Stimulated activated naive B cell treated with anti-CD40 and anti-IgM and Interleukin-4, amounts not matched to agents 10 μg/mL and 1 μg/mL and 100 μg/mL, for 72 hours (primary cell): ENCODE measurements around the gene ARHGAP42.
"Not testable (repeated sequence)": the region's sequence is repeated elsewhere in the genome, so short reads cannot be mapped to it uniquely, and the experiment has no call there.

Source experiments
- ATAC-seq, 2 donors: fragments of 150-1000 bp; cut with Tn5 transposase; replicated peaks; 2 replicates each; pipeline ENCODE4 v1.10.0; 2021; ENCODE audit warnings: moderate library complexity in 1 of 2
- DNase-seq: peaks from one replicate; pipeline ENCODE4 v3.0.0; 2021
- H3K27ac Mint-ChIP-seq: one replicate; pipeline ENCODE4 v1.8.0; 2022; ENCODE audit warnings: mild to moderate bottlenecking, mixed read lengths
- H3K27me3 Mint-ChIP-seq, 2 donors: one replicate each; pipeline ENCODE4 v1.8.0; 2022; ENCODE audit warnings: mixed read lengths in 2 of 2
- H3K36me3 Mint-ChIP-seq, 2 donors: one replicate each; pipeline ENCODE4 v1.8.0; 2022; ENCODE audit warnings: mixed read lengths in 2 of 2, mild to moderate bottlenecking in 1 of 2
- H3K4me1 Mint-ChIP-seq, 2 donors: one replicate each; pipeline ENCODE4 v1.8.0; 2022; ENCODE audit warnings: mixed read lengths in 2 of 2, mild to moderate bottlenecking in 1 of 2
- H3K4me3 Mint-ChIP-seq, 2 donors: one replicate each; pipeline ENCODE4 v1.8.0; 2022; ENCODE audit warnings: mild to moderate bottlenecking in 2 of 2, mixed read lengths in 2 of 2, moderate library complexity in 1 of 2
- H3K9me3 Mint-ChIP-seq, 2 donors: one replicate each; pipeline ENCODE4 v1.8.0; 2022; ENCODE audit warnings: mixed read lengths in 2 of 2, mild to moderate bottlenecking in 1 of 2

Gene ARHGAP42

DNA sequence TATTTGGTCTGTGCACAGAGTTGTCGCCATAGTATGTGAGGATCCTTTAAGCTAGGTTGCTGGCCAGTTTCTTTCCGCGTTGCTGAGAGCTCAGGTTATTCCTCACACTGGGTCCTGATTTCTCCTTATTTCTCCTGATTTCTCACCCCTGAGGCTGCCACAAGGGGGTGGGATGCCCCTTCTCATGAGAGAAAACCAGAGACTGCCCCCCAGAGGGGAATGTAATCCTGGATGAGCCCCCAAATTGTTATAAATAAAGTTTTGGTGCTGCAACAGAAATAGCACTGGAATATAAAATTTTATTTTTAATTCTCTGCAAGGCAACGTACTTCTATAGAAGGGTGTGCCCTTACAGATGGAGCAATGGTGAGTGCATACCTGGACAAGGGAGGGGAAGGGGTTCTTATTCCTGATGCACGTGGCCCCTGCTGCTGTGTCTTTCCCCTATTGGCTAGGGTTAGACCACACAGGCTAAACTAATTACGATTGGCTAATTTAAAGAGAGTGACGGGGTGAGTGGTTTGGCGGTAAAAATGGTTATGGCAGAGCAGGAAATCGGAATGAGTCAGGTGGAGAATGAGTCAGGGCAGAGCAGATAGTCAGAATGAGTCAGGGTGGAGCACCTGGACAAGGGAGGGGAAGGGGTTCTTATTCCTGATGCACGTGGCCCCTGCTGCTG, 62.9 kb downstream of the ARHGAP42 start:
- peaks cover 11 to 18% of the 10 kb centered on the region in 2 donors for H3K9me3 Mint-ChIP-seq
- not testable (repeated sequence) for H3K27me3 Mint-ChIP-seq, H3K4me1 Mint-ChIP-seq, DNase-seq, H3K27ac Mint-ChIP-seq, H3K4me3 Mint-ChIP-seq, ATAC-seq
- peaks cover 18 to 22% of the 10 kb centered on the region in 2 donors for H3K36me3 Mint-ChIP-seq

DNA sequence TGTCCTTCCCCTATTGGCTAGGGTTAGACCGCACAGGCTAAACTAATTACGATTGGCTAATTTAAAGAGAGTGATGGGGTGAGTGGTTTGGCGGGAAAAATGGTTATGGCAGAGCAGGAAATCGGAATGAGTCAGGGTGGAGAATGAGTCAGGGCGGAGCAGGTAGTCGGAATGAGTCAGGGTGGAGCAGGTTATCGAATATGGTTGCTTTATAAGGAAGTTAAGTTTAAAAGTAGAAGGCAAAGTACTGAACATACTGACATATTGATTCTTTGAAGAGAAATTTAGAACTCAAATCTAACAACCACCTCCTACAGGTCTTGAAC, 63.4 kb downstream of the ARHGAP42 start:
- H3K27ac Mint-ChIP-seq, H3K27me3 Mint-ChIP-seq, H3K4me1 Mint-ChIP-seq, ATAC-seq, DNase-seq, H3K4me3 Mint-ChIP-seq: not testable (repeated sequence)
- H3K36me3 Mint-ChIP-seq, result peaks cover 18 to 21% of the 10 kb centered on the region in 2 donors
- H3K9me3 Mint-ChIP-seq, result peaks cover 11 to 18% of the 10 kb centered on the region in 2 donors

DNA sequence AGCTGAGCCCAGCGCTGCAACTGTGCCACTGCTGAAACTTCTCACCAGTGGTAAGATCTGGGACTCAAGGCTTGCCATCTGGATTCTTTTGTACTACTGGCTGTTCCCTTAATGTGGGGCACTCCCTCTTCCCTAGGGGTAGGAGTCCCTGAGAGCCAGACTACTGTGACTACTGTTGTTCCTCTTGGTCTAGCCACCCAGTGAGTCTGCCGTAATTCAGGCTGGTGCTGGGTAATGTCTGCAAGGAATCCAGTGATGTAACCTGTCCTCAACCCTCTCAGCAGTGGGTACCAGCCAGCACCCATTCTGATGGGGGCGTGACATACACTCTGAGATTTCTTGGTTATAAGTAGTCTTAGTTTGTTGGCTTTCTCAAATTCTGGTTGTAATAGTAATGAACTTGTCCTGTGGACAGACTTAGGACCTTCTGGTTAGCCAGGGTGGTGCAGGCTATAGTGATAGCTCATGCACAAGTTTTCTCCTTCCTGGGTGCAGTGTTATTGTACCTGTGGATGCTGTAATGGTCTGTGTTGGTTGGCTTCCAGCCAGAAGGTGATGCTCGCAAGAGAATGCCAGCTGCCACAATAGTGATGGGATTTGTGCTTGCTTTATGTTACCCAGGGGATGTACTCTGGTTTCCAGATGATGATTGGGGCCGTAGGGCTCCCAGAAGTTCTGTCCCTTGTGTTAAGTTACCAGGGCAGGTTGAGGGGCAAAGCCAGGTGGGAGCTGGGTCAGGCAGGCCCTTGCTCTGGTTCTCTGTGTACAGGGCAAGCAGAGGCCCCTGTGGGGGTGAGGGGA, 65.5 kb downstream of the ARHGAP42 start:
- no peaks in the 10 kb centered on the region for H3K27me3 Mint-ChIP-seq
- H3K27ac Mint-ChIP-seq, result no peak overlapping the region
- no peak overlapping the region for H3K4me3 Mint-ChIP-seq
- ATAC-seq (no peak), DNase-seq (no peak)
- H3K9me3 Mint-ChIP-seq, result peaks cover 10 to 18% of the 10 kb centered on the region in 2 donors
- H3K4me1 Mint-ChIP-seq, result peaks cover 5 to 6% of the 10 kb centered on the region in 2 donors
- peaks cover 18 to 21% of the 10 kb centered on the region in 2 donors for H3K36me3 Mint-ChIP-seq

DNA sequence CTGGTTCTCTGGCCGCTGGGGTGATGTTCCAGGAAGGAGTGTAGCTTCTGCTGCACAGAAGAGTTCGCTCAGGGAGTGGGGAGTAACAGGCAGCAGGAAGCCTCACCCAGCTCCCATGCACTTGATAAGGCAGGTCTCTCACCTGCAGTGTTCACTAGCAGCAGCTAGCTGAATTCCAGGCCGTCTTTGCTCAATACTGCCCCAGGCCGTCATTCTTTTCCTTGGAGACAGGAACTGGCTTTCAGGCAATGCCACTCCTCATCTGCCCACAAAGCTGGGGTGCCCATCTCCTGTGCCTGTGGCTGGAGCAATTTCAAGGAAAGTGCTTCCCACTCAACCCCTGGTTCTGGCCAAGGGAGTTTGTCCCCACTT, 66.1 kb downstream of the ARHGAP42 start:
- ATAC-seq (no peak), DNase-seq (no peak)
- H3K36me3 Mint-ChIP-seq, result peaks cover 18 to 21% of the 10 kb centered on the region in 2 donors
- peaks cover 10 to 18% of the 10 kb centered on the region in 2 donors for H3K9me3 Mint-ChIP-seq
- no peaks in the 10 kb centered on the region for H3K27me3 Mint-ChIP-seq
- H3K4me1 Mint-ChIP-seq, result peaks cover 5 to 6% of the 10 kb centered on the region in 2 donors
- H3K27ac Mint-ChIP-seq, result no peak overlapping the region
- H3K4me3 Mint-ChIP-seq, result no peak overlapping the region

DNA sequence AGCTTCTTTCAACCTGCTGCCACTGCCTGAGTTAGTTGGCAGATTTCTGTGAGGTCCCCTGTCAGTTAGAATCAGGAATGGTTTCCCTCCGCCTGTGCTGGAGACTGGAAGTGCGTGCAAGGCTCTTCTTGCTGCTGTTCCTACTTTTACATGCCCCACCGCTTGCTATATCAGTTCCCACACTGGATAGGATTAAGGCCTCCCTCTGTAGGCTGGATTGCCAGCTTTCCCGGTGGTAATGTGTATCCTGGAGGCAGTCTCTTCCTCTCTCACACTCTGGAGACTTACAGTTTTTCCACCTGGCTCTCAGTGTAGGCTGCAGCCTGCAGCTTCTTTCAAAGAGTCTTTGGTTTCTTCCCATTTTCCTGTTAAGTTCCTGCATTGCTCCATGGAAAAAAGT, 66.5 kb downstream of the ARHGAP42 start:
- H3K4me3 Mint-ChIP-seq, result no peak overlapping the region
- H3K27ac Mint-ChIP-seq, result no peak overlapping the region
- H3K9me3 Mint-ChIP-seq, result peaks cover 10 to 18% of the 10 kb centered on the region in 2 donors
- H3K36me3 Mint-ChIP-seq, result peaks cover 18 to 21% of the 10 kb centered on the region in 2 donors
- H3K4me1 Mint-ChIP-seq, result peaks cover 5 to 6% of the 10 kb centered on the region in 2 donors
- ATAC-seq (no peak), DNase-seq (no peak)
- no peaks in the 10 kb centered on the region for H3K27me3 Mint-ChIP-seq

DNA sequence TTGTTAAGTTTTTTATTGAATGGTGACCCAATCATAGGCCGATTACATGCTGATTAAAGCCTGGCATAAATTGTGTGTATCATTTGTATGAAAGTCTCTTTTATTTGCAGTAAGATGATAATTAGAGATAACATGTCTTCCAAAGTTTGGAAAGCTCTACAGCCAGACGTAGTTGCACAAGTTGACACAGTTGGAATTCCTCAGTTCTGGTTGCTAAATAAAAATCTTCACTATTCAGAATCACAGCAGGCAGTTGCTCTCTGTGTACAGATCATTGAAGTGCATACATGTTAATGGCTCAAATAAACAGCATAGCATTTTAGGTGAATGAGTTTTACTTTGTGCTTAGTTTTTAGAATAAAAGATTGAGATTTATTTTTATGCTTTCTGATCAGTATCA, 69.5 kb downstream of the ARHGAP42 start:
- H3K9me3 Mint-ChIP-seq, result no peaks in the 10 kb centered on the region
- no peak overlapping the region for H3K27ac Mint-ChIP-seq
- ATAC-seq, result no peak
- DNase-seq, result no peak
- peaks cover 14% of the 10 kb centered on the region in 2 donors for H3K4me1 Mint-ChIP-seq
- no peaks in the 10 kb centered on the region for H3K27me3 Mint-ChIP-seq
- peaks cover 0 to 2% of the 10 kb centered on the region in 2 donors for H3K36me3 Mint-ChIP-seq
- no peak overlapping the region for H3K4me3 Mint-ChIP-seq

DNA sequence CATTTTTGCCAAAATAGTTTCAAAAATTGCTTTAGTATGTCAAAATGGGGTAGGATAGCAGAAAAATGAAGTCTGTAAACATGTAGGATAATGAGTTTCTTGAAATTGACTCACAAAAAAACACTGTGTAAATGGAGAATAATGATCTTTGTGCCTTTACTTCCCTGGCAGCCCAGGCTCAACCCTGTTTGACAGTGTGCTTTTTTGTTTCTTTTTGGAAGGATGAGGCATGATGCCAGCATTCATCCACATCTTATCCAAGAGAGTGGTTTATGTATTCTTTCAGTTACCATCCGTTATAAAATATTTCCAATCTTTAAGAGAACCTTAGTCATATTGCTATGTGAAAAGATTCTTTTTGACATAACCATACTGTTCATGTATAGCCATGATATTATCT, 70.6 kb downstream of the ARHGAP42 start:
- ATAC-seq (no peak), DNase-seq (no peak)
- H3K4me1 Mint-ChIP-seq, result peaks cover 12 to 14% of the 10 kb centered on the region in 2 donors
- H3K36me3 Mint-ChIP-seq, result no peaks in the 10 kb centered on the region
- no peak overlapping the region for H3K27ac Mint-ChIP-seq
- no peak overlapping the region for H3K4me3 Mint-ChIP-seq
- no peaks in the 10 kb centered on the region for H3K9me3 Mint-ChIP-seq
- H3K27me3 Mint-ChIP-seq, result no peaks in the 10 kb centered on the region

DNA sequence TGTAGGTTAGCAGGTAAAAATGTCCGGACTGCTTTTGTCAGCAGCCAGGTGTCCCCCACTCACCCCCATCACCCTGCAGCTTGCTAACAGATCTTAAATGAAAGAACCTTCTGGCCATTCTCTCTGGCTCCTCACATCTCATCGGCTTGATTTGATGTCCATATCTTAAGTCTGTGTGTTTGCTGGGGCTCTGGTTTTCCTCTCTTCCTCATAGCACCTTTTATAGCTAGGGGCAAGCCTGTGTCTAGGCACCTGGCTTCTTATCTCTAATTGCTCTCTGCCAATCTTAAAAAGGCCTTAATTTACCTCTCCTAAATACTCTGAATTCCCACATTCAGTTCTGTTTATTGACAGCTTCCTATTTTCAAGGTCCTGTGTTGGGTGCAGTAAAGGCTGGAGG, 72.0 kb downstream of the ARHGAP42 start:
- peaks cover 11 to 15% of the 10 kb centered on the region in 2 donors for H3K4me1 Mint-ChIP-seq
- no peaks in the 10 kb centered on the region for H3K9me3 Mint-ChIP-seq
- H3K27ac Mint-ChIP-seq, result no peak overlapping the region
- H3K4me3 Mint-ChIP-seq, result no peak overlapping the region
- DNase-seq (no peak), ATAC-seq (no peak)
- H3K27me3 Mint-ChIP-seq, result no peaks in the 10 kb centered on the region
- H3K36me3 Mint-ChIP-seq, result no peaks in the 10 kb centered on the region

DNA sequence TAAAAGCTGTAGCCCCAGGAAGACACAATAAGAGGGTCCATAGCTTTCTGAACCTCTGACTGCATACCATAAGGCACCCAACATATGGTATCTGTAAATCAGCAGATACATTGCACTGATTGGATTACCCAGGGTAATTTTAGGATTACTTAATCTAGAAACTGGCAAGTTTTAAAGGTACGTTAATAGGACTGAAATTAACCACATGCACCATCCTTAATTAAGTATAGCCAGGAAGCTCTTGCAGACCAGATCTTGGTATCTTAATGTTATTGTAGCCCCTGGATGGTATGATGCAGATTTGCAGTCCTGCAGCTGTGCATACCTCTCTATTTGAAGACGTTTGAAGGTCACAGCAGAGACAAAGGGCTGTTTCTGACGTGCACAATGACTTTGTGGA, 72.8 kb downstream of the ARHGAP42 start:
- DNase-seq (no peak), ATAC-seq (no peak)
- H3K4me1 Mint-ChIP-seq, result peaks cover 12 to 17% of the 10 kb centered on the region in 2 donors
- H3K27me3 Mint-ChIP-seq, result no peaks in the 10 kb centered on the region
- H3K36me3 Mint-ChIP-seq, result no peaks in the 10 kb centered on the region
- no peak overlapping the region for H3K27ac Mint-ChIP-seq
- H3K4me3 Mint-ChIP-seq, result no peak overlapping the region
- H3K9me3 Mint-ChIP-seq, result no peaks in the 10 kb centered on the region

DNA sequence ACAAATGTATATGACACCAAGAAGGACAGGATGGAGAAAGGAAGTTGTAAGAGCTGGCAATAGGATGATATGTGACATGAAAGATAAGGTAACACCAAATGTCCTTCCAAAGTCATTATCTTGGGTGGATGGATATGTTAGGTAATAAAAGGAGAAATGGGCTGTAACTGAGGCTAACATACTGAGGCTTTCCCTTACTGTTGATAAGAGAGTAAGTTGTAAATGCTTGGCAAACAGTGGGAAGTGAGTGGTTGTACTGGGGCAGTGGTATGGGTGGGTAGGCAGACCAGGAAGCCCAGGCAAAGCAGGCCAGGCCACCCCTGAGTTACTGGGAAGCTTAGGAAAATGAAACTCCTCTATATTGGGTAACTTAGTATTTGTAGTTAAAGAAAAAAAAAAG, 73.7 kb downstream of the ARHGAP42 start:
- Mint-ChIP-seq H3K27ac (no peak overlapping the region), H3K4me3 (no peak overlapping the region), H3K4me1 (peaks cover 12 to 17% of the 10 kb centered on the region in 2 donors), H3K9me3 (no peaks in the 10 kb centered on the region), H3K36me3 (no peaks in the 10 kb centered on the region), H3K27me3 (no peaks in the 10 kb centered on the region)
- DNase-seq (no peak), ATAC-seq (no peak)

DNA sequence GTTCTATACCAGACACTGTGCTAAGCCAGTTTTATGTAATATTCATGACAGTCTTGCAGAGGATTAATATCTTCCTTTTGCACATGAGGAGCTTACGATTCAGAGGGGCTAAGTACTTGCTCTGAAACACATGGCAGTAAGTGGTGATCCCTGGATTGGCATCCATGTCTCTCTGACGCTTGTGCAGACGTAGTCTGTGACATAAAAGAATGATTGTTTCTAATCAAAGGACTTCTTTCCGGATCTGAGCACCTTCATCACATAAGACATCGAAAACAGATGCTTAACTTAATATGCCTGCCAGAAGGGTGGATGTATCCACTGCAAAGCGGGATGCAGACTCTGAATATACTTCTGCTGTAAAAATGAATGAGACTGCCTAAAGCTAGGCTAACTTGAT, 74.8 kb downstream of the ARHGAP42 start:
- DNase-seq, result no peak
- no peaks in the 10 kb centered on the region for H3K27me3 Mint-ChIP-seq
- no peaks in the 10 kb centered on the region for H3K36me3 Mint-ChIP-seq
- peaks cover 14 to 17% of the 10 kb centered on the region in 2 donors for H3K4me1 Mint-ChIP-seq
- no peak overlapping the region for H3K27ac Mint-ChIP-seq
- no peaks in the 10 kb centered on the region for H3K9me3 Mint-ChIP-seq
- no peak overlapping the region for H3K4me3 Mint-ChIP-seq
- ATAC-seq, result no peak

DNA sequence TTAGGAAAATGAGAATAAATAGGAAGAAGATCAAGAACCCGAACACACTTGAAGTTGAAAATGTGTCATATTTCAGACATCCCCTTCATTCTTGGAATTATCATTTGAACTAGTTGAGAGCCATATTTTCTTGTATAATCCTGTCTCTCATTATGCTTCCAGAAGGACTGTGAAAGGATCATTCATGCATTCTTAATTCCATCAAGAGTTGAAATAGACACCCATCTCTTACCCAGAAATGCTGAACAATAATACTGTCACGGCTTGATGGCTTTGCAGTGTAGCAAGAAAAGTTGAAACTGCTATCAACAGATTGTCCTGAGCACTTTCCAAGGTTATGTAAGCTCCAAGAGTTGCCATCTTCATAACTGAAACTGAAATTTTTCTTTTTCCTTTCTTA, 79.7 kb downstream of the ARHGAP42 start:
- Mint-ChIP-seq H3K27me3 (no peaks in the 10 kb centered on the region), H3K4me3 (no peak overlapping the region), H3K36me3 (peaks cover 2 to 3% of the 10 kb centered on the region in 2 donors), H3K4me1 (peaks cover 3 to 9% of the 10 kb centered on the region in 2 donors), H3K27ac (no peak overlapping the region), H3K9me3 (no peaks in the 10 kb centered on the region)
- no peak for DNase-seq
- no peak for ATAC-seq

DNA sequence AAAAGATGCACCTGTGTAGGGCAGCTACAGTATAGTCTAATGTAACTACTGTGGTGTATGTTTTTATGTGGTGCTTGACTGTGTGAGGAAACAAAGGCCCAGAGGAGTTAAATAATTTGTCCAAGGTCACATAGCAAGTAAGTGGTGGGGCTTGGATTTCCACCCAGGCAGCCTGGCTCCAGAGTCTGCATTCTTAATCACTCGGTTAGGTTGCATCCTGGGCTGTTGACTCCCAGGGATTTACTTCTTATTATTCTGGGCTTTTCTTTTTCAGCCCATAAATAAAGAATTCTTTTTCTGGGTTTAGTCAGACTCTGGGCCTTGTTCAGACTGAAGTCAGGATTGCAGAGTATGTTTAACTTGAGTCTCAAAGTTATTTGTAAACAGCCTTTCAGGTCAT, 82.1 kb downstream of the ARHGAP42 start:
- Mint-ChIP-seq H3K27ac (no peak overlapping the region), H3K4me1 (peaks cover under 1 to 3% of the 10 kb centered on the region in 2 donors), H3K36me3 (peaks cover 7 to 8% of the 10 kb centered on the region in 2 donors), H3K9me3 (no peaks in the 10 kb centered on the region), H3K4me3 (no peak overlapping the region), H3K27me3 (no peaks in the 10 kb centered on the region)
- ATAC-seq, result no peak
- no peak for DNase-seq

DNA sequence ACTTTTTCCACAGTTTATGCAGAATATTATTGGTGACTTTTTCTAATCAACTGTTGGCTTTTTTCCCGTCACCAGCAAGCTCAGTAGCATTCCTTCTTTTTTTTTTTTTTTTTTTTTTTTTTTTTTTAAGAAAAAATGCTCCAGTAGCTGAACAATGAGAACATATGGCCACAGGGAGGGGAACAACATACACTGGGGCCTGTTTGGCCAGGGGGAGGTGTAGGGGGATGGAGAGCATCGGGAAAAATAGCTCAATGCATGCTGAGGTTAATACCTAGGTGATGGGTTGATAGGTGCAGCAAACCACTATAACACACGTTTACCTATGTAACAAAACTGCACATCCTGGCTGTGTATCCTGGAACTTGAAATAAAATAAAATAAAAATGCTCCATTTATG, 82.5 kb downstream of the ARHGAP42 start:
- Mint-ChIP-seq H3K27me3 (no peaks in the 10 kb centered on the region), H3K9me3 (no peaks in the 10 kb centered on the region), H3K4me1 (peaks cover 0 to 3% of the 10 kb centered on the region in 2 donors), H3K27ac (no peak overlapping the region), H3K36me3 (peaks cover 11 to 12% of the 10 kb centered on the region in 2 donors), H3K4me3 (no peak overlapping the region)
- ATAC-seq, result no peak
- DNase-seq, result no peak

DNA sequence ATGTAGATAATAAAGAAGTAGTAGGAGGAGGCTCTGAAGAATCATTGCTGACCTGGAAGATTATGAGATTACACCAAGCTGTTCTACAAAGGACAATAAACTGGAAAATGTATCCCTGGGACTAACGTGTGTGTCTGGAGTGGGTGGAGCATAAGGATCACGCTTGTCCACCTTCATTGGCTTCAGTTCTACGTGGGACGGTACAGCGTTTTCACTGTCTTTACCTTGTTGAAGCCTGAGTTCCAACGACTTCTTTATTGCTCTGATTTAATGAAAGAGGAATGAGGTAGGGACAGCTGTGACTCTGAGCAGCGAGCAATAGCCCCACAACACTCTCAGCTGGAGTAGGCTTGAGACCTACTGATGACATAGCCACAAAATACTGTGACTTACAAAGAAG, 87.0 kb downstream of the ARHGAP42 start:
- peaks cover 0 to 1% of the 10 kb centered on the region in 2 donors for H3K4me1 Mint-ChIP-seq
- H3K36me3 Mint-ChIP-seq, result peaks cover 16 to 18% of the 10 kb centered on the region in 2 donors
- no peak for DNase-seq
- H3K4me3 Mint-ChIP-seq, result no peak overlapping the region
- no peaks in the 10 kb centered on the region for H3K9me3 Mint-ChIP-seq
- H3K27ac Mint-ChIP-seq, result no peak overlapping the region
- no peaks in the 10 kb centered on the region for H3K27me3 Mint-ChIP-seq
- no peak for ATAC-seq
